Kidney (tissue), 14 donors: ENCODE results near the gene CFAP100. TPM values are rescaled to one million over a fixed set of nuclear protein-coding genes. Genes with fewer than 3 reads are reported as not detected.

Experiments used
- DNase-seq, 5 donors: peaks; one replicate each; pipeline ENCODE4 v3.0.0-alpha.2; 2013 to 2020
- FAIRE-seq: peaks from 2 replicates; lab custom pipeline; 2012; peaks lifted over from hg19 to GRCh38; lab: Jason Lieb, UNC
- H3K27ac ChIP-seq, 2 donors: one replicate each; pipeline ENCODE4 v1.7.0; 2013; ENCODE audit warnings: low read depth in 2 of 2, low read length in 2 of 2, inconsistent platforms in 1 of 2
- H3K27me3 ChIP-seq: one replicate; pipeline ENCODE4 v1.7.1; 2013; ENCODE audit warnings: low read length, inconsistent platforms; ENCODE audit not compliant: control insufficient read depth, insufficient read depth
- H3K36me3 ChIP-seq, 3 donors: one replicate each; pipeline versions ENCODE4 v1.7.0 to v1.7.1; 2013; ENCODE audit warnings: low read length in 3 of 3, control low read depth in 1 of 3, inconsistent platforms in 1 of 3; ENCODE audit not compliant: insufficient read depth in 3 of 3, control insufficient read depth in 2 of 3
- H3K4me1 ChIP-seq, 3 donors: one replicate each; pipeline versions ENCODE4 v1.7.0 to v1.7.1; 2013; ENCODE audit warnings: low read length in 3 of 3, inconsistent platforms in 1 of 3, low read depth in 1 of 3; ENCODE audit not compliant: control insufficient read depth in 2 of 3, insufficient read depth in 2 of 3
- H3K4me3 ChIP-seq, 3 donors: one replicate each; pipeline versions ENCODE4 v1.7.0 to v1.8.1; 2013; ENCODE audit warnings: low read length in 3 of 3, control low read depth in 1 of 3, inconsistent platforms in 1 of 3
- H3K9ac ChIP-seq, 3 donors: one replicate each; pipeline versions ENCODE4 v1.7.0 to v1.7.1; 2013; ENCODE audit warnings: low read length in 3 of 3, control low read depth in 1 of 3, inconsistent platforms in 1 of 3
- H3K9me3 ChIP-seq, 3 donors: one replicate each; pipeline versions ENCODE4 v1.7.0 to v1.7.1; 2013; ENCODE audit warnings: low read length in 3 of 3, control low read depth in 1 of 3, inconsistent platforms in 1 of 3; ENCODE audit not compliant: control insufficient read depth in 2 of 3, insufficient read depth in 1 of 3
- intact Hi-C: fragments of 100-400 bp; cut with DNase I; formaldehyde crosslinking; loops from one replicate; pipeline ENCODE4 v1.11.1; 2022
- polyA plus RNA-seq: library from polyadenylated mRNA; stranded (reverse); fragments of 350-450 nt; fragmentation: Illumina TruSeq; extraction: RNeasy Lipid Tissue Mini Kit (QIAGEN cat#74804); gene quantifications from one replicate; pipeline ENCODE4 v1.2.3, GENCODE V29; 2014; ENCODE audit warnings: low read depth, low replicate concordance; ENCODE audit not compliant: insufficient read depth
- total RNA-seq: library from RNA; stranded (reverse); fragmentation: NEBNext Ultra II Directional; extraction: Animal tissue kit (Norgen Biotek cat#: 25700); gene quantifications from one replicate; pipeline ENCODE4 v1.2.1, GENCODE V29; 2021
- TF ChIP-seq, protein P1 (sequence below): IDR thresholded peaks from 3 replicates; pipeline ENCODE4 v1.5.1; 2012; ENCODE audit warnings: mild to moderate bottlenecking, moderate library complexity, borderline replicate concordance; ENCODE audit not compliant: insufficient read depth; ENCODE audit errors: extremely low read depth
- donor health status: control.
- donor health status: control.
- donor health status: control.
- donor health status: control.
- donor health status: control.
- donor health status: DM: yes; HTN: yes; CAD: no.
- donor health status: Normal renal cell carcinoma (clear cell type).

The CFAP100 gene
- total and polyA plus RNA-seq, 2 donors from 2014 or later = 0.60 TPM; not detected in 1

DNA sequence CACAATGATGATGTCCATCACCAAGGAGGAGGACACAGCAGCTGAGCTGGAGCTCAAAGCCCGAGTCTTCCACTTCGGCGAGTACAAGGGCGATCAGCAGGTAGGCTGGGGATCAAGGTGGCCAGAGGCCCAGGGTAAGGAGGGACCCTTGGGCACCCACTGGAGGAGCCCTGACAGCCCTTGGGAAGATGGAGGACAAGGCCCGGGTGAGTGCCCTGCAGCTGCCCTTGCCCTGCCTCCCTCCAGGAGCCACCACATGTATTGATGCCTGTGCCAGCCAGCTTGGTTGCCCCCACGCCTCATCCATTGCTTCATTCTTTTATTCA, 38.4 kb downstream of the CFAP100 start:
- no peaks in the 10 kb centered on the region for H3K27me3 ChIP-seq
- peaks cover 0 to 17% (median 0%) of the 10 kb centered on the region in 3 donors for H3K36me3 ChIP-seq
- peaks cover 0 to 13% (median 2%) of the 10 kb centered on the region in 3 donors for H3K9me3 ChIP-seq
- FAIRE-seq (no peak), DNase-seq (peak in 3 of 5 donors; percentile 3 to 54 (median 17))
- H3K9ac ChIP-seq = no peak overlapping the region
- intact Hi-C loops = no loop called here
- no peaks in the 10 kb centered on the region for H3K4me1 ChIP-seq
- H3K27ac ChIP-seq = no peak overlapping the region
- TF ChIP-seq, protein P1, sequence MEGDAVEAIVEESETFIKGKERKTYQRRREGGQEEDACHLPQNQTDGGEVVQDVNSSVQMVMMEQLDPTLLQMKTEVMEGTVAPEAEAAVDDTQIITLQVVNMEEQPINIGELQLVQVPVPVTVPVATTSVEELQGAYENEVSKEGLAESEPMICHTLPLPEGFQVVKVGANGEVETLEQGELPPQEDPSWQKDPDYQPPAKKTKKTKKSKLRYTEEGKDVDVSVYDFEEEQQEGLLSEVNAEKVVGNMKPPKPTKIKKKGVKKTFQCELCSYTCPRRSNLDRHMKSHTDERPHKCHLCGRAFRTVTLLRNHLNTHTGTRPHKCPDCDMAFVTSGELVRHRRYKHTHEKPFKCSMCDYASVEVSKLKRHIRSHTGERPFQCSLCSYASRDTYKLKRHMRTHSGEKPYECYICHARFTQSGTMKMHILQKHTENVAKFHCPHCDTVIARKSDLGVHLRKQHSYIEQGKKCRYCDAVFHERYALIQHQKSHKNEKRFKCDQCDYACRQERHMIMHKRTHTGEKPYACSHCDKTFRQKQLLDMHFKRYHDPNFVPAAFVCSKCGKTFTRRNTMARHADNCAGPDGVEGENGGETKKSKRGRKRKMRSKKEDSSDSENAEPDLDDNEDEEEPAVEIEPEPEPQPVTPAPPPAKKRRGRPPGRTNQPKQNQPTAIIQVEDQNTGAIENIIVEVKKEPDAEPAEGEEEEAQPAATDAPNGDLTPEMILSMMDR = no peak
- no peak overlapping the region for H3K4me3 ChIP-seq

DNA sequence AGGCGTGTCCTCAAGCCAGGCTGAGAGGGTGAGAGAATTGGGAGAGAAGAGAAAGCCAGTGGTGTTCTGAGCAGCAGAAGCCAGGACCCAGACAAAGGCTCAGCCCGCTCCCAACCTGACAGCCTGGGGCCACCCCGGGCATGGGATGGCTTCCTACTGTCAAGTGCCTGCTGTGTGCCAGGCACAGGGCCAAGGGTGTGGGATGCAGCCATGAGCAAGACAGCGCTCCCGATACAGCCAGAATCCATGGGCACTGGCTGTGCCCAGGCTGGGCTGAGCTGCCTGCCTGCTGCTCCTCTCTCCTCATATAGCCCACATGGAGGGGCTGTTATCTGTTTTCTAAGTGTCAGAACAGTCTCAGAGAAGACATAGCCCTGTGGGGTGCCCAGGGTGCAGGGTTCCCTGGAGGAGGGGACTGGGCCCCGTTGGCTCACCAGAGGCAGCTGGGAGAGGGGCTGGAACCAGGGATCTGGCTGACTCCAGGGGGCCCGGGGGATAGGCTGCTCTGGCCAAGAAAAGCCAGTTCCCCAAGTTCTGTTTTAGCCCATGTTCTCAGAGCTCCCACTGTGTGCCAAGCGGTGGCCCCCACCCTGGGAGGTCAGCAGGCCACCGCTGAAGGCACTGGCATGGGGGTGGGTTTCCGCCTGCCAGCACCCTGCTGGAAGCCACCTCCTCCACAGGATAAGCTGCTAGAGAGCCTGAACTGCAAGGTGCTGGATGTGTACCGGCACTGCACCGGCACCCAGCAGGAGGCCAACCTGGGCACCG, 39.0 kb downstream of the CFAP100 start:
- FAIRE-seq = no peak
- TF ChIP-seq, protein P1 = no peak
- H3K4me3 ChIP-seq = no peak overlapping the region

DNA sequence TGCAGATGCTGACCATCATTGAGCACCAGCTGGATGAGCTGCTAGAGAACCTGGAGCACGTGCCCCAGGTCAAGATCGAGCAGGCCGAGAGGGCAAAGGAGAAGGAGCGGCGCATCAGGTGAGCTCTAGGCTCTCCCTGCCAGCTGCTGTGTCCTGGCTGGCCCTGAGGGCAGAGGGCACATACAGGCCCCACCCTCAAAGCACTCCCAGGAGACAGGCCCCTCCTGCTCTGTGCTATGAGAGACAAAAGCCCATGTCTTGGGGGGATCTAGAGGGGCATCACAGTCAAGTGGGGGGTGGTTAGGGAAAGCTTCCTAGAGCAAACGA, 39.5 kb downstream of the CFAP100 start:
- H3K27ac ChIP-seq = no peak overlapping the region
- H3K9ac ChIP-seq = no peak overlapping the region
- TF ChIP-seq, protein P1 = no peak
- H3K9me3 ChIP-seq = peaks cover 0 to 9% (median 0%) of the 10 kb centered on the region in 3 donors
- intact Hi-C loops = no loop called here
- DNase-seq (peak in 1 of 5 donors; percentile 22), FAIRE-seq (no peak)
- H3K27me3 ChIP-seq = no peaks in the 10 kb centered on the region
- H3K36me3 ChIP-seq = peaks cover 0 to 28% (median 6%) of the 10 kb centered on the region in 3 donors
- H3K4me3 ChIP-seq = no peak overlapping the region
- H3K4me1 ChIP-seq = no peaks in the 10 kb centered on the region

More for the DNA sequence above, 39.0 kb downstream of the CFAP100 start:
- H3K27me3 ChIP-seq = no peaks in the 10 kb centered on the region
- H3K9me3 ChIP-seq = peaks cover 0 to 9% (median 0%) of the 10 kb centered on the region in 3 donors
- peaks cover 0 to 23% (median 6%) of the 10 kb centered on the region in 3 donors for H3K36me3 ChIP-seq
- no peak overlapping the region for H3K27ac ChIP-seq
- no peaks in the 10 kb centered on the region for H3K4me1 ChIP-seq
- H3K9ac ChIP-seq = no peak overlapping the region
- DNase-seq = peak in 3 of 5 donors; percentile 3 to 41 (median 16)
- intact Hi-C loops = no loop called here
